ENCODE data around the gene EARS2.

- TF ChIP-seq CTCF (conservative IDR thresholded peaks at IDR 0.05; ENCODE audit: low read depth, low read length) (no peak), EZH2 (IDR thresholded peaks at IDR 0.05; ENCODE audit: borderline replicate concordance, low read depth, low read length, poor library complexity, severe bottlenecking) (no peak)
Observed at GRCh38 chr16:23476289-23476688, 80.9 kb downstream of the EARS2 start.
